CMK (cell line): ENCODE measurements around the gene LNPEP.
A peak's percentile ranks its signal among the peaks of the same experiment; 100 is the strongest.
"Not testable (repeated sequence)": the region's sequence is repeated elsewhere in the genome, so short reads cannot be mapped to it uniquely, and the experiment has no call there.

Experiments
- DNase-seq: peaks from one replicate; pipeline ENCODE4 v3.0.0-alpha.2; 2010; ENCODE audit warnings: low read depth

Gene LNPEP

DNA sequence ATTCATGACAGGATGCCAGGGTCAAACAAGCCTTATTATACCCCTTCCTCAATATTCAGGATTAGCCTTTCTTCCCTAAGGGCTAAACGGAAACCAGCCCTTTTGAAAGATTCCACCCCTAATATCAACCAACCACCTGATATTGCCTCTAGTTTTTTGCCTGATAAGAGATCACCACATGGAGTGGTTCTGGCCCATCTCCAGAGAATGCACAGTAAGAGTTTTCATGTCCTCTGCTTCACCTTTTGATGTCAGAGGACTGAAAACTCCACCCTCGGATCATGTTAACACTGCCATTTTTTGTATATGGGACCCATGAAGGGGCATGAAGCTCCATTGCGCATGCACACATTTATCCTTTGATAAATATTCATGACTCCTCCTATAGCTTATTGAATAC is 5.8 kb upstream of the LNPEP start:
- DNase-seq, result no peak

DNA sequence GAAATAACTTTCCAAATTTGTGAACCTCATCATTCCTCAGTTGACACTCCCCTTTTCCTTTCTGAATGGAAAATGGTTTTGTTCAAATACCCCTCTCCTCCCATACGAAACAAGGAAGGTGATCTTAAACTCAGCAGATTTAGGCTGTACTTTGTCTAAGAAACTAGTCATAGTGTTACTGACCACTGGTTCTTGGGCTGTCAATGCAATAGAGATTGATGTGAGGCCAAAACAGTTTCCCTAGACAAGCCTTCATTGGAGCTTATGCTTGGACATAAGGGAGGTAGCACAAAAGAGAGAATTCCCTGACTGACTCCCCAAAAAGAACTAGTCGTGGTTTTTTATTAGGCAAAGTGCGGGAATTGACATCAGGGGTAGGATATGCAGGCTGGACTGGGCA is 5.3 kb upstream of the LNPEP start:
- no peak for DNase-seq

DNA sequence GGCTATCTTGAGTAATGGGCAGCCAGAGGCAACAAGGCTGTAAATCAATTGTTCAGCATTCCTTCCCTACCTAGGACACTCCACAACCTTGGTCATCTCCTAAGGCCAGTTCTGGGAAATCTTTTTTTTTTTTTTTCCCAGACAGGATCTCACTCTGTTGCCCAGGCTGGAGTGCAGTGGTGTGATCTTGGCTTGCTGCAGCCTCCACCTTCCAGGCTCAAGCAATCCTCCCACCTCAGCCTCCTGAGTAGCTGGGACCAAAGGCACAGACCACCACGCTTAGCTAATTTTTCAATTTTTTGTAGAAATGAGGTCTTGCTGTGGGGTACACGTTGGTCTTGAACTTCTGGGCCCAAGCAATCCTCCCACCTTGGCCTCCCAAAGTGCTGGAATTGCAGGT is 4.8 kb upstream of the LNPEP start:
- not testable (repeated sequence) for DNase-seq

DNA sequence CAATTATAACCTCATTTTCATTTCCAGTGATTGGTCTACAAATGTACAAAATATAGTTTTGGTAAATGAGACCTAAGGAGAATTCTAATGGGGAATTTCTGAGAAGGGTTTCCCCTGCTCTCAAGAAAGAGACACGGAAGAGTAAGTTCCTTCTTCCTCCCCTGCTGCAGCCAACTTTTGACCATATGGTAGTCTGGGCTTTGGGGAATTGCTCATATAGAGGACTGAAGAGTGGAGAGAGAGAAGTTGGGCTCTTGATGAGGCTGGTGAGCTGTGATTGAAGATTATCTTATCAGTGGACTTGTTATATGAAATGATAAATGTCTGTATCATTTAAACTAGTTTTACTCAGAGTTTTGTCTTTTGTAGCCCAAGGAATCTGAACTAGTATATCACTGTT is 4.3 kb upstream of the LNPEP start:
- peak; percentile 17 for DNase-seq

DNA sequence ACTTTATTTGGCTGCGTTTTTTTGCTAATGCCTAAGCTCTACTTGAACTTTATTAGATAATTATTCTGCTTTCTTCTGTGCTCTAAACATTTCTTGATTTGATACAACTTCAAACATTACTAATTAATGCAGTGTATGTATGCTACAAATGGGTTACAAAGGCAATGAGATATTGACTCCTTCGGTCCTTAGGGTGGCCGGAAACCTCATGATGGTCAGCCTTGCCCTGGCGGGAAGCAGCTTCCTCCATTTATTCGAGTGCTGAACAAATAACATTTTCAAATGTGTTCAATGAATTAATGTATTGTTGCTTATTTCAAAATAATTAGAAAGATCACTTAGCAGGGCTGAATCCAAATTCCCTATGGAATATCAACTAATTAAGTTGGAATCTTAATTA is 3.9 kb upstream of the LNPEP start:
- DNase-seq, result no peak

DNA sequence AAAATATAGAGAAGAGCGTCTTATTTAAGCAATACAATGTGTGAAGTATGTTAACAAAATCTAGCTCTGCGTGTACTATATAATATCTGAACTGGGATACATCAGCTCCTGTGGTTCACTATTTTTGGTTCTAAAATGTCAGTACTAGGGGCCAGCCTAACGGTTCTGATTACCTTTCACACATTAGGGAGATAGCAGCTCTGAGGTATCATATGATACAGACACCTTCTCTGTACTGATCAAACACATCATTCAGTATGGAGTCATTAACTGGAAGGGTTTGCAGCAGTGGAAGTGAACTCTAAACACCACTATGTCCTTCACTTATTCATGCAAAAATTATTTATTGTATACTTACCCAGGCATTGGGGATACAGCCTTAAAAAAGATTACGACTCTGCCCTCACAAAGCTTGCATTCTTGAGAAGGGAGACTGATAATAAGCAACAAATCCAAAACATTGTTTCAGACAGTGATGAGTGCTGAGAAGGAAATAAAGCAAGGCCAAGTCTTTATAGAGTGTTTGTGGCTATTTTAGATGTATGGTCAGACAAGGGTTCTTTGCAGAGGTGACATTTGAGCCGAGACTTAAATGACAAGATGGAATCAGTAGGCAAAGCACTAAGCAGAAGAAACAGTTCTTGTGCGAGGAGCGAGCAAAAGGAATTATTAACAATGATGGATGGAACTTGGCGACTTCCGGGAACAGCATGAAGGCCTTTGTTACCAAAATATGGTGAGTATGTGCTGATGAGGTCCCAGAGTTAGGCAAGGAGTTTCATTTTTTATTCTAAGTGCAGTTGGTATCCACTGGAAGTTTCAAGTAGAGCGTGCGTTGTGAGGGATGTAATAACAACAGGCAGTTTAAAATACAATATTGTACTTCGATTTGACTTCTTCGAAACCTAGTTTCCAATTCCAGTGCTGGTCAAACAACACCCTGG is 1.8 kb upstream of the LNPEP start:
- DNase-seq, result peak; percentile 11

DNA sequence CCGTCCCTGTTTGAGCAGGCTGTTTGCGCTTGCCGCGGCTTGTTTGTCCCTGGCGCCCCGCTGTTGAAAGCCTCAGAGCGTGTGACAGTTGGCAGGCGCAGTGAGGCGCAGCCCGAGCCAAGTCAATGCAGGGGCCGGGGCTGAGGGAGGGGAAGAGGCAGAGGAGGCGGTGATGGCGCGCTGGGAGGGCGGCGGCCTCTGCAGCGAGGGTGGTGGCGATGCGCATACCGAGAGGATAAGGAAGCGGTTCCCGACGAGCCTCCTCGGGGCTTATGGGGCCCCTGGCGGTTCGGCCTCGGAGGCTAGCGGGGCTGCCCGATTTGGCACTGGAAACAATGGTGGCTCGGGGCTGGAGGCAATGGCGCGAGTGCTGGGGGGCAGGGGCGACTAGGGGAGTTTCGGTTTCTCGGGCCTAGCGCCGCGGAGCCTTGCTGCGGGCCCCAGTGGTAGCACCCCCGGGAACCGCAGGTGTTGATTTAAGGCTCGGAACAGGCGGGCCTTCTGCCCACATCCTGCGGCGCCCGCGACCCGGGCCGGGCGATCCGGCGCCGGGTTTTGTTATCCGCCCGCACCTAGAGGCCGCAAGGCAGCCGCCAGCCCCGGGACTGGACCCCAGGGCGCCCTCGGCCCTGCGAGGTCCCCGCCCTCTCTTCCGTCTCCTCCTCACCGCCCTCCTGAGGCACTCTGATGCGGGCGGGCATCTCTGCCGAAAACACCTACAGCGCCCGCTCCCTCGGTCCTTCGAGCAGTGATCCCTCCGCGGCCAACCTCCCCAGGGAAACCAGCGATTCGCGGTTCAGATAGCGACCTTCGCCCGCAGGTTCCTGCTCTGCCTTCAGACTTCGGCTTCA is 947 bp upstream of the LNPEP start:
- peak; percentile 84 for DNase-seq

DNA sequence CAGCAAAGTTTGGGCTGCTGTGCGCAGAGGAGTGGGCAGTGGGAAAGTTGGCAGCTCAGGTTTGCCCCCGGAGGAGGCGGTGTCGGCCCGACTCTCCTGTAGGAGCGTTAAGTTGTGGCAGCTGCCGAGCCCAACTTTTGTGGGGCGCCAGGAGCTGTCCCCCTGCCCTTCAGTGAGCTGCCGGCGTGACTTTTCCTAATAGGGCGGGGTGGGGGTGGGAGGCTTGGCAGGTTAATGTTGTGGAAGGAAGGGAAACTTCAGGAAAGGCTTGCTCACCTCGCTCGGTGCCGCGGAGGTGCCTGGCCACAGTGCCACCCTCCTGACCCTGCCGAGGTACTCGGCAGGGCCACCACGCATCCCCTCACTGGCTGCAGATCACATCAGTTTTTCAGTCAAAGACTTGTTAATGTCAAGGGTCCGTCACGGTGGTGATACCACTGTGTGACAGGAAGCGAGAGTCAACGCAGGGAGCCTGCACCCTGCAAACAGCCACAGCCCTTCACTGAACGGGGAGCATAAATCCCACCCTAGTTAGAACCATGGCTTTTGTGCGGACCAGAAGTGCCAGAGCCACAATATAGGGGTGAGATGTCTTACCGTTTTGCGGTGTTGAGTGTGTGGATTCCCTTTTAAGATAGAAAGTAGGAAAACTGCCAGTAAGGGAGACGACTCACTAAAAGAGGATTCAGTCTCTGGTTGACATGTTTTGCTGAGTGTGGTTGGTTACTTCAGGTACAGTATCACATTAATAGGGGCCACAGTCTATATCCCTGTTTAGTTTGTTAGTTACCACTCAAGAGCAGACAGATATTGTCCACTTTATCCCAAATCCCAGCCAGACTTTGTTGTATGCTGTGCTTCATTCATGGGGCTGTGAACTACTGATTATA is 796 bp downstream of the LNPEP start:
- DNase-seq, result peak; percentile 29

DNA sequence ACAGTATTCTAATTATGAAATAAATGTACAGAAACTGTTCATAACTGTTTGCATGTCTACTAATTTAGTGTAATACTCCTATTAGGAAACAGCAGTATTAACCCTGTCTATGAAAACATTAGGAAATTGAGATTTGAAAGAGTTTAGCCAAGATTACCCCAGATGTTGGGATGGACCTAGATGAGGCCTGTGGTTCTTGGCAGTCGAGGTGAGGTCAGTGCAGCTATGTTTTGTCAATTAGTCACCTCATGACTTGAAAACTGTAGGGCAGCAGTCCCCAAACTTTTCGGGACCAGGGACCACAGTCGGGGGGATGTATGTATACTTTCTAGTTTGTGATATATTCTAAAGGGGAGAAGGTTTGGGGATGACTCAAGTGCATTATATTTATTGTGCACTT is 4.7 kb downstream of the LNPEP start:
- no peak for DNase-seq

DNA sequence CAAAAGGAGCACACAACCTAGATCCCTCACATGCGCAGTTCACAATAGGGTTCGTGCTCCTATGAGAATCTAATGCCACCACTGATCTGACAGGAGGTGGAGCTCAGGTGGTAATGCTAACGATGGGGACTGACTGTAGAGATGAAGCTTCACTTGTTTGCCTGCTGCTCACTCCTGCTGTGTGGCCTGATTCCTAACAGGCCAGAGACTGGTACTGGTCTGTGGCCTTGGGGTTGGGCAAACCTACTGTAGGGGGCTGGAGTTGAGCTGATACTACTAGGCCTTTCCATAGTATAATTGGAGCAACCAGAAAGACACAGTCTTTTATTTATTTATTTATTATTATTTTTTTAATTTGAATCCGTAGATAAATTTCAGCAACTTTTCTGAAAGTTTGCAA is 5.3 kb downstream of the LNPEP start:
- DNase-seq, result no peak

DNA sequence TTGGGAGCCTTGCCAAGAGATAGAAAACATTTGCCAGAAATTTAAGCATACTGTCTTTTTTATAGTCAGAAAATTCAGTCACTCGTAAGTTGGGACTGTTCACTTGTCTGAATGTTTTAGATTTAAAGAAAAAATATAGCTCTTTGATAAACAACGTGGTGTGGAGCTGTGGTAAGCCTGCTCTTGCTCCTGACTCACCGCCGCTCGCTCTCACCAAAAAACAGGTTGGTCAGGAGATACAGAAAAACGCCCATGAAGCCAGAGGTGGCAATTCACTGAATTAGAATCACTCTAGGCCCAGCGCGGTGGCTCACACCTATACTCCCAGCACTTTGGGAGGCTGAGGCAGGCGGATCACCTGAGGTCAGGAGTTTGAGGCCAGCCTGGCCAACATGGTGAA is 6.2 kb downstream of the LNPEP start:
- no peak for DNase-seq

DNA sequence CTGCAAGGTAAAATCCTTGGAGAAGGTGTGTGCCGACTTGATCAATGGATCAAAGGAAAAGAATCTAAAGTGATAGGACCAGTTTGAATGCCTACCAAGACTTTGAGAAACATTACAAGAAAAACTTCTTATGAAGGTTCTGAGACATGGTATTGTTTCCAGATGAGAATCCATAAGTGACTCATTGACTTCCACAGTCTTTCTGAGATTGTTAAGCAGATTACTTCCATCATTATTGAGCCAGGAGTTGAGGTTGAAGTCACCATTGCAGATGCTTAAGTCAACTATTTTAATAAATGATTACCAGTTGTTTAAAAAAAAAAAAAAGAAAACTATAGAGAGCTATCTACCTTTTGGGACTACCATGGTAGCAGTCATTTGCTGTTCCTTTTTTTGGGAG is 7.0 kb downstream of the LNPEP start:
- DNase-seq, result no peak

DNA sequence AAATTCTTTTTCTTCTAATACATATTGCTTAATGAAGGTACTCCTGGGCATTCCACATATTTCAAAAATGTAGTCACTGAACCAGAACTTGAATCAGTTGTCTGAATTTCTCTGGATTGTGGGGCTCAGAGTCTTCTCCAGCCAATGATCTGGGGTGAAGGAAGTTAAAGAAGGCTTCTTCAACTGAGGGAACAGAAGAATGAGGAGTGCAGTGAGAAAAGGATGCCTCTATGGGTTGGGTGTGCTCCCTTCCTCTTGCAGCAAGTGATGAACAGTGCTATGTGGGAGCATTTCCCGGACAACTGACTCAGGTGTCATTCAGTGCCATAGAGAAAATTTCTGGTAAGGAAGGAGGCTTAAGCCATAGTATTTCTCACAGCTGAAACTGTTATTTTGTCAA is 7.9 kb downstream of the LNPEP start:
- DNase-seq, result no peak

DNA sequence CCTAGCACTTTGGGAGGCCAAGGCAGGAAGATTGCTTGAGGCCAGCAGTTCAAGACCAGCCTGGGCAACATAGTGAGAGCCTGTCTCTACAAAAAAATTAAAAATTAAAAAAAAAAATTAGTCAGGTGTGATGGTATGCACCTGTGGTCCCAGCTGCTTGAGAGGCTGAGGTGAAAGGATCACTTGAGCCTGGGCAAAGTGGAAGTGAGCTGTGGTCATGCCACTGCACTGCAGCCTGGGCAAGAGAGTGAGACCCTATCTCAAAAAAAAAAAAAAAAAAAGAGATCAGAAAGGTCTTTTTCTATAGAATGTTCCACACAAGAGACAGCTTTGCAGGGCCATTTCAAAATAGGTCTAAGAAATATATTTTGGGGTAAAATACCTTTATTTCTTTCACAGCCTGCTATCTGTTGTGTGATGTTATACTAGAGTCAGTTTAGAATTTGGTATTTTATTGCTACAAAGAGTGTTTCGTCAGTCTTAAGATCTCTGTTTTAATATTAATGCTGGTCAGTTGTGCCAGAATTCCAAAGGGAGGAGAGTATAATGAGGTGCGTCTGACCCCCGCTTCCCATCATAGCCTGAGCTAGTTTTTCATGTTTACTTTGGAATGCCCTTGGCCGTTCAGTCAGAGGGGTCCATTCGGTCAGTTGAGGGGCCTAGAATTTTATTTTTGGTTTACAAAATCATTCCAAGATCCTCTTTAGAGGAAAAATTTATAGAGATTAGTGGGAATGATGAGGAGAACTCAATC is 9.4 kb downstream of the LNPEP start:
- DNase-seq, result no peak

DNA sequence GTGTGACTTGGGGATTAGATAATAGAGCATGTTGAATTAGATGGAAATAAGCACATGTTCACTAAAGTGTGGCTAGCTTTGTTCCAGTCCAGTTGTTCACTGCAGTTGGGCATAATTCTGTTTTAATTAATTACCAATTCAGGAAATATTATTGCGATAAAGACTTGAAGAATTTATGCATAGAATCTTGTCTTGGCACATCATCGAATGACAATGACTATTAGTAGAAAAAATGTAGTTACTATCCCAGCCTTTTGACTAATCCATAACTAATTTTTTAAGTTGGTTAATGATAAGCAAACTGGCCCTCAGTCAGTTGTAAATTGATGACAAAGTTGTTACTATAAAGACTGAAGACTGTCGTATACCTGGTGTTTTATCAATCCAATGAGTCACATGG is 10.5 kb downstream of the LNPEP start:
- no peak for DNase-seq

DNA sequence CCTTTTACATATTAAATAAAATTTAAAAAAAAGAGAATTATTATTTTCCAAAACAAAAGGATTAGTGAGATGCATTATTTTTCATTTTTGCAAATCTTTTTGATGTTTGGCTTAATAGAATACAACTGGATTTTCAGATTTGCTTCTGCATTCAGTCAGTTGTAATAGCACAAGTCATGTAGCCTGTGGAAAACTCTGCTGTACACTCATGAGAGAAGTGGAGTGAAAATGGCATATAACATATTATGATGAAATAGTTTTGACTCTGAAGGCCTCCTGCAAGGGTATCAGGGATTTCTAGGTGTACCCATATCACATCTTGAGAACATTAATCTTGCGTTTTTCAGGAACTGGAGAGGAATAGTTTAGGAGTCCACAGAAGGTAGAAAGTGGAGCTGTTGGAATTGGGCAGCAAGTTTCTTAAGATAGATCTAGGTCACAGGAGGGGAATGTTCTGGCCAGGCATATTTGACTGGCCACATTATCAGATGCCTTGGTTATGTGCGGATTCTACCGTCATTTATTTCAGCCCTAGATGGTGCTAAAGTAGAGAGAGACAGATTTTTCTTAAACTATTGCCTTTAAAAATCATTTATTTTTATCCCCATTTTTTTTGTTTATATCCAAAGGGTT is 16.4 kb downstream of the LNPEP start:
- DNase-seq, result no peak

DNA sequence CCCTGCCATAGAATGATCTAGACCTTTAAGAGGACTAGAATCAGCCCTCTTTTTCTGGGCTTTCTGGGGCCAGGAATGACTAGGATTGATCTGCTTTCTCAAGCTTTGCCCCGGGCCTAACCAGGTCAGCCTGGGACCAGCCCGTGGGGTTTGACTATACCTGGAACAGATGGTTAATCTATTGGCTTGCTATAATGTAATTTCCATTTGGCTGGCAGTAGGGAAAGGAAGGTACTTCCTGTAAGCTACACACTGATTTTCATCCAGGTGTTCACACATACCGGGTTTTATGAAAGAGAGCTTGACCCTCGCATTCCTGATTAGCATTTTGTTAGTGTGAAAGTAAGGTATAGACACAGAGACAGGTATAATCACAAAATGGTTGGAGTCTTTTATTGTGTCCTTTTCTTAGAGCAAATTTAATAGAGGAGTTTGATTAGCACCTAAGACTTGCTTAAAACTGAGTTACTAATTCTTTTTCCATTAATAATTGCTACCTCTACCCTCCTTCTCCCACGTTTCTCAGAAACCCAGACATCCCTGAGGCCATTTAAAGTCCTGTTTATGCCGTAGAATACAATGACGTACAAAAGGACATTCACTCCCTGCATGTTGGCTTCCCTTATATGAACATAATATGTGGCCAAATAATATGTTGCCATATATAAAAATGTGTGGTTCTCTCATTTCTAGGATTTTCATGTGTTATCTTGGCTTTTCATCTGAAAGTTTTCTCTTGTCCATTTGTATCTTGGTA is 17.3 kb downstream of the LNPEP start:
- no peak for DNase-seq

DNA sequence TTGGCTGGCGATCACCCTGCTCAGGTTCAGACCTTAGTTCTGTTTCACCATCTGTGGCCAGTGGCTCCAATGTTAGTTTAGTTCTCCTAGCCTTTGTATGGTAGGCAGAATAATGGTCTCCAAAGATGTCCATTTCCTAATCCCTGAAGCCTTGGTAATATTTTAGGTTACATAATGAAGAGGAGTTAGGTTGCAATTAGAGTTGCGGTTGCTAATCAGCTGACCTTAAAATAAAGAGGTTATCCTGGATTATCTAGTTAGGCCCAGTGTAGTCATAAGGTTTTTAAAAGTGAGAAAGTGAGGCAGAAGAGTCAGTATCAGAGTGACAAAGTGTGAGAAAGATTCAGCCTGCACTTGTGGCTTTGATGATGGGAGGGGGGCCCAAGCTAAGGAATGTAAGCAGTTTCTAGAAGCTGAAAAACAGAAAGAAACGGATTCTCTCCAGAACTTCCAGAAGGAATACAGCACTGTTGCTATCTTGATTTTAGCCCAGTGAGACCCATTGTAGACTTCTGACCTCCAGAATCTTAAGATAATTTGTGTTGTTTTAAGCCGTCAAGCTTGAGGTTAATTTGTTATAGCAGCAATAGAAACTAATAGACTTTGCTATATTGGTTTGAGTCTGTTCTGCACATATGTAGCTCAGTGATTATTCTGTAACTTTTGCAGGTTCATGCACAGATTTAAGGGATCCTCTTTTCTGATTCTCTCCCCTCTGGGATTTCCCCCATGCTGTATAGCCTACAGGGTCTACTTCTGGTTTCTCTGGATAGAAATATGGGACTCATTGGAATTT is 21.6 kb downstream of the LNPEP start:
- no peak for DNase-seq

DNA sequence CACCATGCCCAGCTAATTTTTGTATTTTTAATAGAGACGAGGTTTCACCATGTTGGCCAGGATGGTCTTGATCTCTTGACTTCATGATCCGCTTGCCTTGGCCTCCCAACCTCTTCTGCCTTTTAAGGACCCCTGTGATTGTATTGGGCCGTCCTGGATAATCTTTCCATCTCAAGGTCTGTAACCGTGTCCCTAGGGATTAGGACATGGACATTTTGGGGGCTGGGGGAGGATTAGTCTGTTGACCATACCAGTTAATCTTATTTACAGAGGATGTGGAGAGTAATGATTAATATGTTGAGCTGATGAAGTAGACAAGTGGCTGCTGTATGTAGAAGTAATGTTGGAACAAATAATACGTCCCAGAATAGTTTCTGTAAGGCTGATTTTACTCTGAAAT is 23.1 kb downstream of the LNPEP start:
- no peak for DNase-seq
